Stimulated activated CD8-positive, alpha-beta memory T cell treated with anti-CD3 and anti-CD28 coated beads, Interleukin-4, amount 100 ng/mL, for 1 hour (primary cell): Measurements from ENCODE around the gene COBL.

Source experiments
- DNase-seq, 2 donors: peaks; one replicate each; pipeline ENCODE4 v3.0.0-alpha.2; 2020; ENCODE audit warnings: low read depth in 2 of 2, low spot score in 1 of 2

COBL gene

DNA sequence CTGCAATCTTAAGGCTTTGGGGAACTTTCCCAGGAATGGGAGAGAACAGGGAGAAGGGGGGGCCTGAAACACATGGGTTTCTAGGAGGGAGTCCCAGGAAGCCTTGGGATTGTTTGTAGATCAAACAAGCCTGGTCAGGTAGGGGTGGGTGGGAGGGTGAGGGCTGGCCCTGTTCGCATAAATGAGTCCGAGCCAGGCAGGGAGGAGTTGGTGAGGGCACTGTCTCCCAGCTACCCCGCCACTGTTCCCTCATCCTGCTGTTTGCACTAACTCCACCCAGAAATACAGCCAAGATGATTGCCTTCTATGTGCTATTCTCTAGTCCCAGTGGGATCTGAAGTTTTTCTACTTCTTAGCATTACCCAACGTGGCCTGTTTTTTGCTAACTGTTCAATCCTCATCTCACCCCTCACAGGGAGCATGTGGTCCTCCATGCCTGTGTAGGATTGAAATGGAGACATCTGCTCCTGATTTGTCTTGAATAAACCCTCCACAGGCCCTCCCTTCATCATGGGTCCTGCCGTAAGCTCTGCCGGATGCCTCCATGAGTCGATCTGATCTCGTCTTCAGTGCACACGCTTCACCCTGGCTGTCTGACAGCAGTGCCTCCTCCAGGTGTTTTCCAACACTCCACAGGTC is 257.0 kb downstream of the COBL start:
- no peak for DNase-seq

DNA sequence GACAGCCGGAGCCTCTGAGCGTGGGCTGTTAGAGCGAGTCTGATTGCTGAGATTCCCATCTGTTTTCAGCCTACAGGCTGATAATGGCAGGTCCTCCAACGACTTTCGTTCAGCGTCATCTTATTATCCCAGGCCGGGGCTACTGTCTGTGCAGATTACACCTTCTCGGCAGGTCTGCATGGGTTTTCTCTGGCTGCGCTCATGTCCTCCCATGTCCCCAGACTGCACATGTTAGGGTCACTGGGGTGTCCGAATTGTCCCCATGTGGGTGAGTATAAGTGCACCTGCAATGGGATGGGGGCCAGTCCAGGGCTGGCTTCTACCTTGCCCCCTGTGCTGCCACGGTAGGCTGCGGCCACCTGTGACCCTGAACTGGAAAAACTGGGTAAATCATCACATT is 257.8 kb downstream of the COBL start:
- no peak for DNase-seq

DNA sequence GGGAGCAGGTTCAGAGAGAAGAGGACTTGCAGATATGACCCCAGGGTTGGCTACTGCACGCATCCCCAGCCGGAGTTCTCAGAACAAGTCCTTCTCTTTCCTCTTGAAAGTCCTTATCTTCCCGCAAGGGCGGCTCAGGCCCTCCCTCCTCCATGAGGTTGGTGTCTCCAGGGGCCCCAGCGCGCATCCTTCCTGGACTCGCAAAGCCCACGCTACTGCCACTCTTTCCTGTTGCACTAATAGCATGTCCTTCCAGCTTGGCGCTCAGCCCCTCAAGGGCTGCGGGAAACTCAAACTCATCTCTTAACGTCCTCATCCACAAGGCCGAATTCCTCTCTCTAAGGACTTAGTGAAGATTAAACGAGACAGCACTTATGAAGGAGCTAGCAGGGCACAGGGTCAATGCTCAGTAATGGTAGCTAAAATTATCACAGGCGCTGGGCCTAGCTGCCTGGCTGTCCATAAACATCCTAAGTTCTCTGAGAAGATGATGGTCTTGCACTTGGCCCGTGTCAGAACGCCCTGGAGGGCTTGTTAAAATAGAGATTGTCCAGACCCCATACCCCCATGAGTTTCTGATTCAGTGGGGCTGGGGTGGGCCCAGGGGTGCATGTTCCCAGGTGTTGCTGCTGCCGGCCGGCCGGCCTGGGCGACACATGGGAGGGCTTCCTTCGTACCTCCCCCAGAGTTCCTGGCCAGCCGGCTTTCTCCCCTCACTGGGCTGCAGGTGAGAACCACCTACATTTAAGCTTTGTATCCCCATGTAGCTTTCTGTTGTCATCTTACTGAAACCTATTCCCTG is 261.4 kb downstream of the COBL start:
- DNase-seq: no peak

DNA sequence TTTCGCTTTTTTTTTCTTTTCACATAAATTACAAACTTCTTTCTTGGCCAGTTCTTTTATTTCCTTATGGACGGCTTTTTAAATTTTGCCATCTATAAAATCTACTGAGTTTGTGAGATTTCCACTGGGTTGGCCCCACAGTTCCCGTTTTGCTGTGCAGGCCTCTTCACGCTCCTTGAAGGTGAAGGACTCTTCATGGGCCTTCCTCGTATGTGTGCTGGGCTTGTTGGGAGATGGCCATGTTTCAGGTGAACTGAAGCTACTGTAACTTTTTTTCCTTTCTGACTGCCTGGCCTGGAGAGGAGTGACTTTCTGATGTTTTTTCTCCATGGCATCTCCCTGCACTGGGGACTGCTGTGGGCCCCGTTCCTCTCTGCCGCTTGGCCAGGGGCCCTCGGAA is 262.4 kb downstream of the COBL start:
- DNase-seq: no peak

DNA sequence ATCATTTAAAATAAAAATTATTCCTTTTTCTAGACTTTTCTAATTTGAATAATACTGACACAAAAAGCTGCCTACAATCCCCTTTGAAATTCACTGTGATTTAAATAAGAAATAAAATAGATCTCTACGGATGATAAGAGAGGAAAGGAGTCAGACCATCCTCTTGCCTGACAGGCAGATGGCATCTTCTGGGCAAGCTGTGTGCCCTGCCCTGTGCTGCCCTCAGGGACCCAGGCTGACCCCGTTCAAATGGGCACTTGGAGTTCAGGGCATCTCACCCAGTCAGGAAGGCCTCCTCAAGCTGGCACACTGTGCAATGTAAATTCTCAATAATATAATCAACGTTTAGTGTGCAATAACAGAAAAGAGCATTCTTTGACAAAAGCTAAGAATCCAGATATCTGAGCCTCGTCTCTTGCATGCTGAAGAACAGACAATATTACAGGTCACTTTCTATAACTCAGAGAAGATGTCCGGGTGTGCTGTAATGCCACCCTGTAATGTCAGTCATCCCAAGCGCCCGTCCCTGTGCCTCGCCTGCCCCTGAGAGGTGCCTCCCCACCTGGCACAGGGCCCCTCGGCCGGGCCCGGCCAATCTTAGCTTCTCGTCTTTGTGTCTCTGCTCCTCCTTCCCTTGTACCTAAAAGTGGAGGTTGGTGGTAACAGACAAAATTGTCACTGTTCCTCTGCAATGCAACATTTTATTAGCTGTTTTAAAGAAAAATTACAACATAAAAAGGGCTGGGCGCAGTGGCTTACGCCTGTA is 263.3 kb downstream of the COBL start:
- DNase-seq: no peak

DNA sequence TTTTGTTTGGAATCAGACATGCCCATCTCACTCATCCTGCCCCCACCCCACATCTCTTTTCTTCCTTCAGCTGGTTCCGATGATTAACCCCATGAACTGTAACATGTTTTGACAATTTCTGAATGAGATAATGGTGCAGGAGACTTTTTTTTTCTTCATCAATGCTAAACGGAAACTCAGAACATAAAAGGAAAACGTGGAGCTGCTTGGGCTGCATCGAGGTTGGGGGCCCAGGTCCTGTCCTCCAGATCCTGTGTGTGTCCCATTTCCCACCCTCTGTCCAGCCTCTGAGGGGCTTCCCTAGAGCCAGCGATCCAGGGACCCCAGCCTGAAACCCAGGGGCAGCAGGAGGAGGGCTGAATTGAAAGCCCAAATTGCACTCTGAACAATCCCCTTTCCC is 270.1 kb downstream of the COBL start:
- DNase-seq: no peak

DNA sequence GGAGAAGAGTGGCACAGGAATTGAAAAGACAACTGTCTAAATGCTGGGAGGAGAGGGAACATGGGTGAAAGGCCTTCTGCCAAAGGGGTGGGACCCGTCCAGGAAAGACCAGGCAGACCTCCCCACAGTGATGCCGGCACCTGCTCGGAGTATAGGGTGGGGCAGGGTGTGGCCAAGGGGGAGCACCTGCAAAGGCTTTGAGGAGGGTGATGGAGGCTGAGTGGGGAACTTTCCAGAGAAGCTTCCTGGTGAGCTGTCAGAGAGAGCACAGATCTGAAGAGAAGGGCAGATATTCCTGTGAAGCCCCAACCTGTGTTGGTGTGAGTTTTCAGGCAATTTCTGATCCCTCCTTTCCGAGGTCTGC is 270.5 kb downstream of the COBL start:
- DNase-seq: no peak

DNA sequence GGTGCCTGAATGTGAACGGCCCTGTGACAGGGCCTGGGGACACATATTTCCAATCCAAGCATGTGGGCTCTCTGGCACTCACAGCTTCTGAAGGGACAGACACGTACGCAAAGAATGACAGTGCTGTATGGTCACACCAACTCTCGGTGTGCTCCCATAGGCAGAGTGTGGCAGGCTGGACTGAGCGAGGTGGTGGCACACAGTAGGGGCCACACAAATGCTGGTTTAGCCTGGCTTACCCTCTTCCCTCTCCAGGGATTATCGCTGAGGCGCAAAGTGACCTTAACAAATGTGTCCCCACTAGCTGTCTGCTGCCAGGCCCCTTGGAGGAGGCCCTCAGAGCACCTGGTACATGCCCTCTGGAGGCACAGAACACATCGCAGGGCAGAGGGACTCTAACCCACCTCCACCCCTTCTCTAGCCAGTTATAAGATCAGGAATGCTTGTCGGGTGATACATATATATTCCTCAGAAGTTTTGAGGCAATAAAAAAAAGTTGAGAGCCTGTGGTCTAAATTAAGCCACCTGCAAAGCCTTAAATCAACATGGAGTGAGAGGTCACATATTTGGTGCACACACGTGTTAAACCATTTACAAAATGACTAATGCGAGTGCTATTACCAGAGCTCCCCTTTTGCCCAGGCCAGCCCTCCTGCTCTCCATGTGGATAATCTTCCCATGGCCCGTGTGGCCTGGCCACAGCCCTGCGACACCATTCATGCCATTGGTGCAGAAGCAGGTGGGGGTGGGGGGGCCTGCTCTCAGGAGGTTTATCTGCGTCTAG is 271.1 kb downstream of the COBL start:
- DNase-seq: no peak

DNA sequence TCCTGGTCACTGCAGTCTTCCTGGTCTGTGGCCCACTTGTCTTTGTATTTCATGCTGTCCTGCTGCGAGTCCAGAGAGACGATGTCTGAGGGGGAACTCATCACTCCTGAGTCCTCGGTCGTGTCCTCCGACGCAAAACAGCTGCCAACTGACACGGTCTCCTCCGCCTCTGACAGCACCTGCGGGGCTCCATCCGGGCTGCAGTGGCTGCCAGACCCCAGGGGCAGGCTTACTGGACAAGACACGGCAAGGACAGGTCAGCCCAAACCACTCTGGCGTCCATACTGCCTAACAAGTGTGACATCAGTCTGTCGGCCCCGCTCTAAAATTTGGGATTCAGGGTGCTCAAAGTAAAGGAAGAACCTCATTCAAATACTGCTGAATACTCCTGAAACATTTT is 273.1 kb downstream of the COBL start:
- no peak for DNase-seq

DNA sequence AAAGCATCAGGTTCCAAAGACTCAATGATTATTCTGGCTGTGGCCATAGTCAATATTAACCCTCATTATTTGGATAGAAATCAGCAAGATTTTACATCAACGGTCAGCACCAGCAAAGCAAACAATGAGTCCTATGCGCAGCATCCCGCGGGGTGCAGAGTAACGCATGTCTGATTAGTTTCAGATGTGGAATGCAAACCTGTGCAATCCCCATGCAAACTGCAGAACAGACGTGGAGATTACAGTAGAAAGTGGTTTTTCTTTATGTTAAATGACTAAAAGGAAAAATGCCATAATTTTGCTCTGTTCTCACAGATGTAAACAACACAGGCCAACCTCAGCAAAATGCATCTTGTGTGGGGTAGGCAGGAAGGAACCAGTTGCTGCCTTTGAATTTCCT is 275.8 kb downstream of the COBL start:
- no peak for DNase-seq

DNA sequence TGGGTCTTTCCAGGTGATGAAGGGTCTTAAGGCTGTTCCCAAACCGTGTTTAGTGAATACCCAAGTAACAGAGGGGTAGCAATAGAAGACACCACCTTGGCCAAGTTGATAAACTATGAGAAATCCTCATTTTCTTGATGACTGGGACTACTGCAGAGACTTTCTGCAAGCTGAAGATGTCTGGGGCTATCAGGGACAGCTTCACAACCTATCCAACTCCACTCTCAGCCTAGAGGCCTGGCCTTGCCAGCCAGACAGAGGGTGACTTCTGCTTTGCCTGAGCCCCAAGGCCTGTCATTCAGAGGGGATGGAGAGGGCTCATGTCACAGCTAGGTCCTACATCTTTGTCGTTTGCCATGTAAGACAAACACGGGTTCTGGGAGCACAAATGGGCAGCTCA is 278.0 kb downstream of the COBL start:
- DNase-seq: no peak

DNA sequence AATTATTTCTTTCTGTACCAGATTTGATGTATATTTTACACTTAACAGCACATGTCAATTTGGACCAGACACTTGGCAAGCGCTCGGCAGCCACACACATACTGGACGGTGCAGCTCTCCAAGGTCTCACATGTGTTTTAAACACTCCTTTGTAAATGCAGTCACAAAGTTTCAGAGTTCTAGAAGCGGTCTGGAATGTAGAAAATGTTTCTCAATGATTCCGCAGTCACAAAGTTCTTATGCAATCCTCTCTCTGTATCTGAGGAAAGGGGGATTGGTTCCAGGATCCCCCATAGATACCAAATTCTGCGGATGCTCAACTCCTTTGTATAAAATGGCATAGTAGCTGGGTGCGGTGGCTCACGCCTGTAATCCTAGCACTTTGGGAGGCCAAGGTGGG is 280.9 kb downstream of the COBL start:
- DNase-seq: no peak

DNA sequence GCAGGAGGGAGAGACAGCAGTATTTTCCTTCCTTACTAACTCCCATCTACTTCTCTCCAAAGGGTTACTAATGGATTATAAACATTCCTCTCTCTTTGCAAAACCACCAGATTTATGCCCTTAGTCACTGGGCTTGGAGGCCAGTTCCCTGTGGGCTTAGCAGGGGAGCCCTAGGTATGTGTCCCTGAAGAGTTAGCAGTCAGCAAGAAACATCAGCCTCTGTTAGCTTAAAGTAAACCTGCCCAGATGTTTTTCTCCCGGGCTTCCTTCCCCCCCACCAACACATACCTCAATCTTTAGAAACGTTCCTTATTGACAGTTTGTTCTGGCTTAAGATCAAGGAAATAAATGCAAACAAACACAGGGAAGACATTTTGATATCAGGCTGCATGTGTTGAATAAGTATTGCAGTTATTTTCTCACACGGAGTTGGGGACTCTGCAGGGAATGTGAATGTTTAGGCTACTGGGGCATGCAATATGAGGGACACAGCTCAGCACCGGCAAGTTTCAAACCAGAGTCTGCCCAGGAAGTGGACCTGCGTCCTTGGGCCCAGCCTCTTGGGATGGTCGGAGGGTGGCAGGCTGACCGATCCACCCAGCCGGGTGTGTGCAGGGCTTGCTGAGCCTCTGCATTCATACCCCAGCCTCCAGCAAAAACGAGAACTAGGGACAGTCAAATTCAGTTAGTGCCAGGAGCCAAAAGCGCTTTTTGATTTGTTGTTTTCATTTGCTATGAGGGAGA is 281.9 kb downstream of the COBL start:
- DNase-seq: no peak

DNA sequence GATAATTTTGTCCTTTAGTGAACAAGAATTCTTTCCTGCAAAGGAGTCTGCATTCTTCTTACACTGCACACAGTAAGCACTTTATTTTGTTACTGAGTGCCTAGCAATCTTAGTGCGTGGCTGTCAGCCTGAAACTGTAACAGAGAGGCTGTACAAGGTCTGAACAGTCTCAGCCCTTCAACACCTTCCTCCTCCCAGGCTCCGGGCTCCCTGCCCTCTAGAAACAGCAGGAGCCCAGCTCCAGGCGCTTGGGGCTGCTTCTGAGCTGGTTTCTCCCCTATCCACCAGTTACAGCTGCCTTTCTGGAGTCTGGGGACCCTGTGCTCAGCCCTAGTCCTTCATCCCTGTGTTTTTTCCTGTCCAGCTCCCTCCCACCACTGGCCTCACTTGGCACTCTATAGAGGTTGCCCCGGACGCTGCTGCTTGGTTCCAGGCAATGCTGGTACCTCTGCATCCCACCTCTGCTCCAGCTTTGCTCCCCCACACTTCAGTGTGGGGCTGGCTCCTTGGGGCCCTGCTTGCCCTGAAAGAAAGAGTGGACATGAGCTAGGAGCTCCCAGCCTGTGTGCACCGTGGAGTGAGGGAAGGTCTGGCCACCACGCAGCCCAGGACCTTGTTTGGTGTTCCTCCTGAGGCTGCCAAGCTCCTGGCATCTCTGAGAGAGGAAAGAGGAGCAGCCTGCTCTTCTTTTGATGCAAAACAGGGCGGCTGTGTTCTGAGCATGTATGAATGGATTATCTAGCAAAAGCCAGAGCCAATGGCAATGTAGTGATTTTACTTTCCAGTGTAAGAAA is 282.7 kb downstream of the COBL start:
- DNase-seq: no peak

DNA sequence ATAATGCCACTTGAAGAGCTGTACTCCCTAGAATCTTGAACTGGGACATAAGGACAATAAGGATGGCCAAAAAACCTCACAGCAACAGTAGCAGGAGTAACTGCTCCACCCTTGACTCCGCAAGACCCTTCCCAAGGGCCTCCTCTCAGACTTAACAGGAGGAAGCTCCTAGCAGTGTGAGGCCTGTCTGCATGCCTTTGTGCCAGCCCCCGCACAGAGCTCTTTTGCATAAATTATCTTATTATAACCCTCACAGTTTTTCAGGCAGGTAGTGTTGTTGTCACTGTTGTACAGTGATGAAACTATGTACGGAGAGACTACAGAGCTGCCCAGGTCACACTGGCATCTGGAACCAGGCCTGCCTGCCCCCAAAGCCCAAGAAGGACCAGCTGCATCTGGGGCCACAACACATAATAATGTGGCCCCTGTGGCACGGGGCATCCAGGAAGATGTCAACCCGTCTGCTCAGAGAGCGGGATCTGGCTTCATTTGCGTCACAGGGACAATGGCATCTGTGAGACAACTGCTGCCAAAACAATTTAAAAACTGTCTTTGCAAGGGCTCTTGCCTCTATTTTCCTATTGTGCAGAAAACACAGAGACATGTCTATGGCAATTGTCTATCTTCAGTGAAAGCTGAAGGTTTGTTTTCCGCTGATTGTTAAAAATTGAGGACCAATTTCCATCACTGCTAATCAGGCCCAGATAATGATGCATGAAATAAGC is 284.7 kb downstream of the COBL start:
- DNase-seq: no peak

DNA sequence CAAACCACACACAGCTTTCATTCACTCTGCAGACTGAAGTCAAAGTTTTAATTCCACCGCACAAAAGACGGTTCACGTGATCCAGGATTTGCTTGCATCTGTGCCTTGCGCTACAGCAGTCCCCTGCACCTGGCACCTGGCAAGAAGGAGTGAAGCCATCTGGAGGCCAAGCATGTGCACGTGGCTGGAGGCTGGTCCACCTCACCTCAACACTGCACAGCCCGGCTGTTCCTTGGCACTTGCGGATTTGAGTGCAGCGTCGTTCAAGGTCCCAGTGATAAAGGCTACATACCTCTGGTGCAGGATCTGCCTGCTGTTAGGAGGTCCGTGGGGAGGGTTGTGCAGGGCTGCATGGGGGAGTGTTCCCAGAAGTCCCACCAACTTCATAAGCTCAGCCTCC is 285.4 kb downstream of the COBL start:
- DNase-seq: no peak

DNA sequence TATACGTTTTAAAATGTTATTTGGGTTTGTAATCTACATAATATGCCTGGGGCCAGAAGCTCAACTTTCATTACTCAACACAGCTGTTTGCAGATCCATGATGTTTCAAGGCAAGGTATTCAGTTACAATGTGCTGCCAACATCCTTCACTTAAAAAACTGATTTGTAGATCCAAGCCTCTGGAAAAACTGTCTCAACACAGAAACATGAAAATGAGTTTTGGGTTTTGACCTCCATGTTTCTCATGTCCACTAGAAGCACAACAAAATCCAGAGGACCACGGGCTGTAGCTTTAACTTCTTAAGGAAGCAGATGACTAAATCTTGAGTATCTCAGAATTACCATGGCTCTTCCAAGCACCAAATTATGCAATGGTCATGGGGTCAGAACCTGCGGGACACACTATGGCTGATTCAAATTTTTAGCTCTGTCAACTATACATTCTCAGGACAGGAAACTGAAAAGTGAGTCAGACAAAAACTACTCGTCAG is 286.9 kb downstream of the COBL start:
- no peak for DNase-seq

DNA sequence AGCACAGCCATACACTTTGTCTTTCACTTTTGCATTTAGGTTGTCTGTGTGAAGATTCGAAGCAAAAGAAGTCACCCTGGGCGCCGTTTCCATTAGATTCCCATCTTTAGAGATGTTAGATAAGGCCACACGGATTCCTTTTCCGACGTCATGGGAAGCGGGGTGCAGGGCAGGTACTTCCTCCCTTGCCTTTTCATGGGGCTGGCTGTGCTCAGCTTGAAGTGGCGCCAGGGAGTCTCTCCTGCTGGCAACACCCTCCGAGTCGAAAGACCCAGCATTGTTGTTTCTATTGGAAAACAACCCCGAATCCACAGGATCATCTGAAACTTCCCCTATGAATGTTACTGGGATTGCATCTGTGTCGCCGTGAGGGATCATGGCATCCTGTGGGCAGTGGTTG is 287.5 kb downstream of the COBL start:
- DNase-seq: no peak
